Ovary (tissue), 9 donors: ENCODE data around the gene PSMG3. TPM values are rescaled to one million over a fixed set of nuclear protein-coding genes. Genes with fewer than 3 reads are reported as not detected.
"Not testable (repeated sequence)": the region's sequence is repeated elsewhere in the genome, so short reads cannot be mapped to it uniquely, and the experiment has no call there.

ENCODE experiments used
- DNase-seq, 5 donors: peaks; one replicate each; pipeline ENCODE4 v3.0.0-alpha.2; 2019 to 2020
- H3K27ac ChIP-seq, 2 donors: fragments of 200-600 bp; one replicate each; pipeline versions ENCODE4 v1.5.1 to v1.8.0; 2019 to 2022
- H3K27me3 ChIP-seq: fragments of 200-600 bp; one replicate; pipeline ENCODE4 v1.8.0; 2022
- H3K36me3 ChIP-seq: fragments of 200-600 bp; sonication (generic); one replicate; pipeline ENCODE4 v1.5.1; 2019
- H3K4me1 ChIP-seq: one replicate; pipeline ENCODE4 v1.8.1; 2013; ENCODE audit warnings: mild to moderate bottlenecking, moderate library complexity; ENCODE audit not compliant: insufficient read depth
- H3K4me3 ChIP-seq: fragments of 200-600 bp; sonication (generic); one replicate; pipeline ENCODE4 v1.5.1; 2017
- H3K9me3 ChIP-seq, 2 donors: fragments of 200-600 bp in 1 of 2; sonication (generic) in 1 of 2; one replicate each; pipeline versions ENCODE4 v1.5.1 to v1.8.1; 2013 to 2019; ENCODE audit warnings: mild to moderate bottlenecking in 1 of 2, moderate library complexity in 1 of 2
- EP300 ChIP-seq: sonication (generic); formaldehyde crosslinking; IDR thresholded peaks from one replicate; pipeline ENCODE4 v1.6.1; 2017; ENCODE audit warnings: antibody characterized with exemption
- POLR2A ChIP-seq: fragments of 450-650 bp; IDR thresholded peaks from one replicate; pipeline ENCODE4 v1.6.1; 2017; ENCODE audit warnings: antibody characterized with exemption, mild to moderate bottlenecking, moderate library complexity
- WGBS, 3 donors: extraction: QIAGEN DNeasy Blood & Tissue Kit in 1 of 3; methylation state at CpG; one replicate each; pipeline versions ENCODE4 v1.1.5 to v1.1.7; 2013 to 2017; 5-methylcytosine and 5-hydroxymethylcytosine counted together
- intact Hi-C, 4 donors: fragments of 100-400 bp; cut with DNase I; formaldehyde crosslinking; loops; one replicate each; pipeline versions ENCODE4 v1.11.0 to v1.15.1; 2022 to 2023
- polyA plus RNA-seq, 2 donors: library from polyadenylated mRNA; stranded (reverse); fragments of 200-250 nt in 1 of 2; fragments of 350-450 nt in 1 of 2; fragmentation: Illumina TruSeq in 1 of 2; extraction: RNeasy Lipid Tissue Mini Kit (QIAGEN cat#74804) in 1 of 2; gene quantifications; one replicate each; pipeline ENCODE4 v1.2.3, GENCODE V29; 2013 to 2014
- total RNA-seq, 7 donors: library from RNA; depleted of rRNA in 2 of 7; stranded (reverse); fragments of >200 nt in 2 of 7; fragmentation: NEBNext Ultra II Directional in 3 of 7; extraction: Animal tissue kit (Norgen Biotek cat#: 25700) in 3 of 7; gene quantifications; one replicate each; pipeline versions ENCODE4 v1.1.0 to v1.2.4, GENCODE V29; 2016 to 2023
- TF ChIP-seq, protein P1 (sequence below), 3 donors: fragments of 450-650 bp in 2 of 3; fragments of 200-600 bp in 1 of 3; IDR thresholded peaks; one replicate each; pipeline versions ENCODE4 v1.5.1 to v1.8.0; 2016 to 2022; ENCODE audit warnings: antibody characterized with exemption in 3 of 3, mild to moderate bottlenecking in 1 of 3
- donor health status: DM: no; HTN: no; CAD: no; lungs with moderate emphysema.
- donor health status: DM: no; HTN: no; CAD: no.
- donor health status: Bipolar disorder and iron deficiency.
- donor health status: DM: yes; HTN: yes; CAD: no.
- donor health status: DM: no; HTN: no; CAD: no.
- donor health status: DM: yes; HTN: yes; CAD: no.

The PSMG3 gene
- total and polyA plus RNA-seq, 9 donors: 12.7 to 34.5 (median 18.6) TPM

DNA sequence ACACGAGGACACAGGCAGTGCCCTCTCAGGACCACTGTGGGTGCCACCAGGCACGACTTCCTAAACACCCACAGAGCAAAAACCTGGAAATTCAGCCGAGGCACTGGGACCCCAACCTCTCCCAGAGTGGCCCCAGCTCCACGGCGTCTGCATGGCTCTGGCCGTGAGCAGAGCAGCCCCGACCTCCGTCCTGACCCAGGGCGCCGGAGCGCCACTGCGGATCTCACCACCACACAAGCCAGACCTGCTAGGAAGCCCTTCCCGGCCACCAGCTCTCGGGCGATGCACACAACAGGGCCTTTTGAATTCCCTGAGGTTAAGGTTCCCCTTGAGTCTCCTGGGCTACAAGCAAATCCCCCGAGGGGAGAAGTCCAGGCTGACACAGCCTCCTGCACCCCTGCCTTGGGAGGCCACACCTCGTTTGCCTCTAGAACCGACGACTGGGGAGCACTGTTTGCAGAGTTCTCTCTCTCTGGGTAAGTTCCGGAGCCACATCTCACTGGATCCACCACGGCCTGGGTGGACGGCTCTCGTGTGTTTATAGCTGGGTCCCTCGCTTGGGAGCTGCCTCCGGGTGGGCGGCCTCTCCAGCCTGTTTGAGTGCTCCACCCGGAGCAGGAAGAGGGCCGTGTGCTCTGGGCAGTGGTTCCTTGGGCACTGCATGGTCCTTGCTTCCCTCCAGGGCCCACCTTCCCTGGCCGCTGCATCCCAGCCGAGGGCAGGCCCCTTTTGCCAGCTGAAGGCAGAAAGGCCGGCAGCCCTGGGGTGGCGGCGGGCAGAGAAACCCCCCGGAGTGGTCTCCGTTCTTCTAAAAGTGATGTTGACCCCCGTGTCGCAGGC, 15.5 kb upstream of the PSMG3 start:
- DNase-seq: no peak
- intact Hi-C loops: loop anchor here in 2 of 4 donors (10.0 kb wide), 2 partner anchors 619 to 629 kb away; no protein-coding TSS in a partner anchor
- Histone ChIP-seq H3K4me1 (no peaks in the 10 kb centered on the region), H3K27me3 (no peaks in the 10 kb centered on the region), H3K27ac (no peak overlapping the region), H3K4me3 (no peak overlapping the region), H3K36me3 (no peaks in the 10 kb centered on the region), H3K9me3 (peaks cover 0 to 5% of the 10 kb centered on the region in 2 donors)
- WGBS, 3 donors: 75 to 88% (median 87%) methylated on average over 36 to 37 of the region's 37 CpGs
- TF ChIP-seq POLR2A (no peak), EP300 (no peak)
- TF ChIP-seq, protein P1, sequence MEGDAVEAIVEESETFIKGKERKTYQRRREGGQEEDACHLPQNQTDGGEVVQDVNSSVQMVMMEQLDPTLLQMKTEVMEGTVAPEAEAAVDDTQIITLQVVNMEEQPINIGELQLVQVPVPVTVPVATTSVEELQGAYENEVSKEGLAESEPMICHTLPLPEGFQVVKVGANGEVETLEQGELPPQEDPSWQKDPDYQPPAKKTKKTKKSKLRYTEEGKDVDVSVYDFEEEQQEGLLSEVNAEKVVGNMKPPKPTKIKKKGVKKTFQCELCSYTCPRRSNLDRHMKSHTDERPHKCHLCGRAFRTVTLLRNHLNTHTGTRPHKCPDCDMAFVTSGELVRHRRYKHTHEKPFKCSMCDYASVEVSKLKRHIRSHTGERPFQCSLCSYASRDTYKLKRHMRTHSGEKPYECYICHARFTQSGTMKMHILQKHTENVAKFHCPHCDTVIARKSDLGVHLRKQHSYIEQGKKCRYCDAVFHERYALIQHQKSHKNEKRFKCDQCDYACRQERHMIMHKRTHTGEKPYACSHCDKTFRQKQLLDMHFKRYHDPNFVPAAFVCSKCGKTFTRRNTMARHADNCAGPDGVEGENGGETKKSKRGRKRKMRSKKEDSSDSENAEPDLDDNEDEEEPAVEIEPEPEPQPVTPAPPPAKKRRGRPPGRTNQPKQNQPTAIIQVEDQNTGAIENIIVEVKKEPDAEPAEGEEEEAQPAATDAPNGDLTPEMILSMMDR (IDR thresholded peaks at IDR 0.05): no peak

DNA sequence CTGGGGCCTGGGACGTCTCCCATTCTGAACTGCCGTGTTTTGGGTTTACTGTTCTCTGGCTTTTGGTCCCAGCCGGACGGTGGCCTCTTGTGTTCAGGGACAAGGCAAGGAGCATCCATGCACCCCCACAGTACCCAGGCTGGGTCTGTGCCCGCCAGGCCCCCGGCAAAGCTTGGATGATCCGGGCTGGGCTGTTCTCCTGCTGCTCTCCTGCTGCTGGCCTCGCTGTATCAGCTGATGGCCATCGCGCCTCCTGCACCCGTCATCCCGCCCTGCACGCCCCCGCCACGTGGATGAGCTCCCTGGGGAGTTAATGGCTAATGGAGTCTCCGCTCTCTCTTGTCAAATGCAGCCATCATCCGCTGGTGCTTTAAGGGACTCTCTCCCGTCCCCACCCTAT, 14.9 kb upstream of the PSMG3 start:
- no peak for DNase-seq
- Histone ChIP-seq H3K36me3 (no peaks in the 10 kb centered on the region), H3K27me3 (no peaks in the 10 kb centered on the region), H3K9me3 (peaks cover 0 to 5% of the 10 kb centered on the region in 2 donors), H3K4me1 (no peaks in the 10 kb centered on the region), H3K27ac (no peak overlapping the region), H3K4me3 (no peak overlapping the region)
- TF ChIP-seq POLR2A (no peak), EP300 (no peak)
- TF ChIP-seq, protein P1 (IDR thresholded peaks at IDR 0.05): no peak
- intact Hi-C loops: loop anchor here (5.0 to 10.0 kb wide), 4 partner anchors 620 to 1778 kb away; no protein-coding TSS in a partner anchor
- 82 to 89% (median 88%) methylated on average over 18 of the region's 18 CpGs for WGBS, 3 donors

- H3K27ac ChIP-seq, H3K27me3 ChIP-seq, H3K4me1 ChIP-seq, H3K9me3 ChIP-seq, H3K36me3 ChIP-seq, DNase-seq, H3K4me3 ChIP-seq: not testable (repeated sequence)
- intact Hi-C loops: loop anchor here (5.0 to 10.0 kb wide), 4 partner anchors 621 to 1779 kb away; no protein-coding TSS in a partner anchor
- 68 to 87% (median 82%) methylated on average over 19 of the region's 19 CpGs for WGBS, 3 donors
Measured at GRCh38 chr7:1583241-1583930, 13.6 kb upstream of the PSMG3 start.

DNA sequence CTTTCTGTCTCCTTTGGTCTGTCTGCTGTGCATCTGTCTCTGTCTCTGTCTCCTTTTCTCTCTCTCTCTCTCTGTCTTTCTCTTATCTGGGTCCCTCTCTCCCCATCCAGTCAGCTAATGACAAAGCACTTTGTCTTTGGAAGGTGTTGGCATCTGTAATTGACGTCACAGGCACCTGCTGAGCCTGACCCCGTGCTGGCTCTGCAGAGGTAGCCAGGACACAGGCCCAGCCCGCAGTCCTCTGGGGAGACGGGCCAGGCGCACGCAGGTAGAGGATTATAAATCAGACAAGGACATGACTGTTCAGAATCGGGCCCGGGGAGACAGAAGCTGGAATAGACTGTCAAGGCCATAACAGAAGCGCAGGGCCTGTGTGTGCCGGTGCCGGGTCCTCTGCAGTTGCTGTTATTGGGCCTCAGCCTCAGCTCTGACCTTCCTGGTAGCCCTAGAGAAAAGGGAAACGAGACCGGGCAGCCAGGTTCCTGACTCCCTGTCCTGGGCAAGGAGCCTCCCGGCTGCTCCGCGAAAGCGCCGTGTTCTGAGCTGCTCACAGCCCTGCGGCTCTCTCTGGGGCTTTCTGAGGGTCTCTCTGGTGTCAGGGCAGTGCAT, 10.7 kb upstream of the PSMG3 start:
- no peaks in the 10 kb centered on the region for H3K27me3 ChIP-seq
- H3K36me3 ChIP-seq: no peaks in the 10 kb centered on the region
- no peaks in the 10 kb centered on the region for H3K4me1 ChIP-seq
- WGBS, 3 donors: 72 to 84% (median 78%) methylated on average over 19 of the region's 19 CpGs
- TF ChIP-seq, protein P1 (IDR thresholded peaks at IDR 0.05): no peak
- TF ChIP-seq EP300: no peak
- no peak for TF ChIP-seq POLR2A
- H3K9me3 ChIP-seq: no peaks in the 10 kb centered on the region
- intact Hi-C loops: loop anchor here (5.0 to 10.0 kb wide), 4 partner anchors 624 to 1782 kb away; no protein-coding TSS in a partner anchor
- no peak overlapping the region for H3K27ac ChIP-seq
- DNase-seq: no peak
- no peak overlapping the region for H3K4me3 ChIP-seq
